Endometrium (tissue), 2 donors: ENCODE results near the gene MYL9.

Experiments used
- FAIRE-seq: peaks from 2 replicates; lab custom pipeline; 2012; peaks lifted over from hg19 to GRCh38; lab: Jason Lieb, UNC
- donor health status: control.
- donor health status: control.

Gene MYL9

DNA sequence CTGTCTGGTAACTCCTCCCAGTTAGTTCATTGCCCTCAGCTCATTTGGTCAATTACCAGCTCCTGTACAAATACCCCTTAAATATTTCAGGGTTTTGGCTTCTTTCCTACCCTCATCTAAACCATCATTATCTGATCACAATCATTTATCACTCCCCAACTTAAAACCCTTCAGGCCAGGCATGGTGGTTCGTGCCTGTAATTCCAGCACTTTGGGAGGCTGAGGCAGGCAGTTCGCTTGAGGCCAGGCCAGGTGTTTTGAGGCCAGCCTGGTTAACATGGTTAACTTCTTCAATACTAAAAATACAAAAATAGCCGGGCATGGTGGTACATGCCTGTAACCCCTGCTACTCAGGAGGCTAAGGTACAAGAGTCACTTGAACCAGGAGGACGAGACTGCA lies 41.5 kb downstream of the MYL9 start:
- FAIRE-seq, result no peak

DNA sequence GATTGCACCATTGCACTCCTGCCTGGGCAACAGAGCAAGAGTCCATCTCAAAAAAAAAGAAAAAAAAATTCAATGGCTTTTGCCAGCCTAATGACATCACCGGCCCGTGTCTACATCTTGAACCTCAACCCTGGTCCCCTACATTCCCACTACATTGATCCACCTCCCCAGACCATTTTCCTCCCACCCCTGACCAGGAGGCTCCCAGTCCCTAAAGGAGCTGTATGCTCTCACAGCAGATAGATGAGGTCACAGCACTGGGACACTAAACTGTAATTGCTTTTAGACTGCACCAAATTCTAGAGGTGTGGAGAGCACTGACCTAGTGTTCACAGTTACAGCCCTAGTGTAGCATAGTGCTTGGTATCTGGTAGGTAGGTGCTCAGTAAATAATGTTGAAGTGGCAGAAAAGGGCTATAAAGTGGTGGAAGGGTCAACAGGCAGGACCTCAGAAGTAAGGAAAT lies 42.7 kb downstream of the MYL9 start:
- FAIRE-seq, result no peak

DNA sequence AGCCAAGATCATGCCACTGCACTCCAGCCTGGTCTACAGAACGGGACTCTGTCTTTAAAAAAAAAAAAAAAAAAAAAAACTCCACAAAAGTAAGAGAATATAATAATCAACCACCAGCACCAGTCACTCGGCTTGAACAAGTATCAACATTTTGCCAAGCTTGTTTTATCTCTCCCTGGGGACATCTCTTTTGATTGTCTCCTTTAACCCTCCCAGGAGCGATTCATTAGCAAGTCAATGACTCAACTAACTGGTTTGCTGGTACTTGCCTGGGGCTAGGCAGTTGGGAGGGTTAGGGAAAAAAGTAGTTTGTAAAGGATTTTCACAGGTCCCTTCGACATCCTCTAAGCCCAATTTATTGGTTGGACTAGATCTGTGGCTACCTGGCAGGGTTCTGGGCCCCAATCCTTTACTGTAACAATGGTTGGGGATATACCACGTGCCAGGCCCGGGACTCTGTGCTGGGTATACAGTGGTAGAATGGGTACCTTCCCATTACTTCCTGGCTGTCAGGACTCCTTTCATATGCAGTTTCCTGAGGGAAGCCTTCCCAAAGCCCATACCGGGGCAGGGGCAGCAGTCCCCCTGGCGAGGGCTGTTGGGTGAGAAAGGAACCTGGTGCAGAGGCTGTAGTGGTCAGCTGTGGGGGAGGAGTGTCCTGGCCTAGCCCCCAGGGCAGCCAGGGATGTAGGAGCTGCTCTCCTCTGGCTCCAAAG lies 44.2 kb downstream of the MYL9 start:
- no peak for FAIRE-seq

DNA sequence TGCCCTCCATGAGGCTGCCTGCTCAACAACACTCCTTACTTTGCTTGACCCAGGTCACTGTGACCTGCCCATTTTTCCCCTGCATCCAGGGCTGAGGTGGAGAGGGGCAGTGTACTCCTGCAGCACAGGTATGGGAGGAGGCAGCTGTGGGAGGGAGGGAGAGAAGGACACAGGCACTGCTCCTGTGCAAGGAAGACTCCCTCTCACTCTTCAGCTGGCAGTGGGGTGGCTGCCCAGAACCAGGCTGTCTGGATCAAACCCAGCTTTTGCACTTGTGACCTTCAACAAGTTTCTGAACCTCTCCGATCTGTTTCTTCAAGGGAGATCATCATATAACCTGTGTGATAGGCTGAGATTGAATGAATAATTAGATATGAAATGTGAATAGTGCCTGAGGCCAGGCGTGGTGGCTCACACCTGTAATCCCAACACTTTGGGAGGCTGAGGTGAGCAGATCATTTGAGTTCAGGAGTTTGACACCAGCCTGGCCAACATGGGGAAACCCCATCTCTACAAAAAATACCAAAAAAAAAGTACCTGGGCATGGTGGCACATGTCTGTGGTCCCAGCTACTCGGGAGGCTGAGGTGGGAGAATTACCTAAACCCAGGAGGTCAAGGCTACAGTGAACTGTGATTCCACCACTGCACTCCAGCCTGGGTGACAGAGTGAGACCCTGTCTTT lies 46.2 kb downstream of the MYL9 start:
- no peak for FAIRE-seq

DNA sequence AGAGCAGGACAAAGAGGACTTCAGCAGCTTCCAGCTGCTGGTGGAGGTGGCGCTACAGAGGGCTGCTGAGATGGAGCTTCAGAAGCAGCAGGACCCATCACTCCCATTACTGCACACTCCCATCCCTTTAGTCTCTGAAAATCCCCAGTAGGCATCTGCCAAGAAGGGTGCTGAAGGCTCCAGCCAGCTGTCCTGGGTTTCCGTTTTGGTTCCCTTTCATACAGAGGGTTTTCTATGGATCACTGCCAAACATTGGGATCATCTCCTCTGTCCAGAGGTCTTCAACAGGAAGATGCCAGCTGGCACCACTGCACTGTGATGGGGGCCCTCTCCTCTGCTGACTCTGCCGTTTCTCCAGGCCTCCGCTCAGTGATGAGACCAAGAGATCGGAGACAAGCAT lies 50.0 kb downstream of the MYL9 start:
- no peak for FAIRE-seq

DNA sequence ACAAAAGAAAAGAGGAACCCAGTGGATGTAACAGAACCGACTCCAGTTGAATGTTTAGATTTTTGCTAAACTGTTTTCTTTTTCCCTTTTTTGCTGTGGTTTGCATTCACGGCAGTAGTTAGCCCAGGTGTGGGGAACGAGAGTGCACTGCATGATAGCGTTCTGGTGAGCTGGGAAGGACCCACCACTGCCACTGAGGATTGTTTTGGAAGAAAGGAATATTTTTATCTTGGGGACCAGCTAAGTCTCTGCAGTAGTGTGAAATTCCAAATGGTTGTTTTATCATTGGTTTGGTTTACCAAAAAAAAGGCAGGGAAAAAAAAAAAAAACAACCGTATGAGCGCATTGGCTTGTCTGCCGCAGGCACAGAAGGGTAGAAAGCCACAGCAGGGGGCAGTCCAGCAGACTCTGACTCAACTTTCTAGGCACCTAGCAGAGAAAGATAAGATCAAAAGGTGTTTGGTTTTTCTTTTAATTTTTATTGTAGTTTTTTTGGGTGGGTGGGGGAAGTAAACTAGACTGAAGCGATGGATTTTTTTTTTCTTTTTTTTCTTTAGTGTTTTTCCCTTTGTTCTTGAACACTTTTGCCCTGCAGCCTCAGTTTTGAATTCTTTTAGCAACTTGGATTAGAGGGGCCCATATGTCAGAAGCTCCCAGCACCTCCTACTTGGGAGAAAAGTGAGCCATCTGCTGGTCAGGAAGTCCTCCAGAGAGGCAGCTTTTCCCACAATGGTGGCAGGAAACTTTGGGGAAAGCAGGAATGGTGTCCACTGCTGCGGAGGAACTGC lies 50.7 kb downstream of the MYL9 start:
- FAIRE-seq, result peak; percentile 45

DNA sequence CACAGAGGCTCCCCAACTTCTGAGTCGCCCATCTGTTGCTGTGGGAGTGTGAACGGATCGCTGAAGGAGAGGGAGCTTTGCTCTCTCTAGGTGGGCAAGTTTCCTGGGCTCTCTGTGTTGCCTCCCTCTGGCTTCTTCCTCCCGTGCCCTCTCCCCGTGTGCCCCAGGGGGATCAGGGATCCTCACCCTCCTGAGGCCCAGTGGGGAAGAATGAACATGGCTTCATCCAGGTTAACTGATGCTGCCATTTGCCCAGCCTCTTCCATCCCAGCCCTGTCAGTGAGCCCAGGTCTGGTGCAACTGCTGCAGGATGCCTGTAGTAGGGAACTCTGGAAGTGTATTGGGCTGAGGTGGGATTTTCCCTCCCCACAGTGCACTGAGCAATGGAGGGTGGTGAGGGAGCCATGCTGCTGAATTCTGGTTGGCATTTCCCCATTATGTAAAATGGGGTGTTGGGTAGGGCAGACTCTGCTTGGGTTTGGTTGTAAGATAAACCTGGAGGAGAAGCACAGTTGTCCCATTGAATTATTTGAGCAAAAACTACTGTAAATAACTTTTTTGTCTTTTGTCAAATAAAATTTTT lies 52.1 kb downstream of the MYL9 start:
- FAIRE-seq, result no peak

DNA sequence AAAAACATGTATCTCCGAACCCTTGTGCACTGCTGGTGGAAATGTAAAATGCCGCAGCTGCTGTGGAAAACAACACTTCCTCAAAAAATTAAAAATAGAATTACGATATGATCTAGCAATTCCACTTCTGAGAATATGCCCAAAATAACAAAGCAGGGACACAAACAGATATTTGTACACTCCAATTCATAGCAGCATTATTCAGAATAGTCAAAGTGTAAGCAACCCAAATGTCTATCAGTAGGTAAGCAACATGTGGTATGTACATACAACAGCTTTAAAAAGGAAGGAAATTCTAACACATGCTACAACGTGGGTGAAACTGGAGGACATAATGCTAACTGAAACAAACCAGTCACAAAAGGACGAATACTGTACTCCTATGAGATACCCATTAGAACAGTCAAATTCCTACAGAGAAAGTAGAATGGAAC lies 58.6 kb downstream of the MYL9 start:
- no peak for FAIRE-seq
